GM12872 (cell line): Measurements from ENCODE around the gene GUF1.

Experiments used
- CTCF ChIP-seq: IDR thresholded peaks from 3 replicates; pipeline ENCODE4 v1.5.1; 2011; ENCODE audit warnings: low read depth, mild to moderate bottlenecking, low read length, moderate library complexity; ENCODE audit not compliant: insufficient read depth

GUF1 gene

GRCh38 chr4:44736900-44737299 lies 58.7 kb downstream of the GUF1 start:
- no peak for TF ChIP-seq CTCF

GRCh38 chr4:44738615-44739014 lies 60.4 kb downstream of the GUF1 start:
- peak; percentile 45; the same call in 2 of the 3 replicates for TF ChIP-seq CTCF

GRCh38 chr4:44740201-44740600 lies 62.0 kb downstream of the GUF1 start:
- no peak for TF ChIP-seq CTCF
